HEK293 (cell line): ENCODE results near the gene PCSK1N.

ENCODE experiments used
- BCL11B ChIP-seq: fragments of 450-650 bp; formaldehyde crosslinking; IDR thresholded peaks from 2 replicates; pipeline ENCODE4 v1.5.1; 2016; ENCODE audit warnings: low read depth, missing biosample characterization, missing genetic modification characterization
- IKZF3 ChIP-seq: fragments of 450-650 bp; IDR thresholded peaks from 2 replicates; pipeline ENCODE4 v1.5.0; 2018; ENCODE audit warnings: missing biosample characterization, mild to moderate bottlenecking, missing genetic modification characterization, moderate library complexity
- KLF8 ChIP-seq: fragments of 450-650 bp; formaldehyde crosslinking; IDR thresholded peaks from 2 replicates; pipeline ENCODE4 v1.5.1; 2016; ENCODE audit warnings: missing biosample characterization, missing genetic modification characterization
- SP2 ChIP-seq: fragments of 450-650 bp; formaldehyde crosslinking; IDR thresholded peaks from 2 replicates; pipeline ENCODE4 v1.5.1; 2016; ENCODE audit warnings: missing biosample characterization, missing genetic modification characterization
- ZBTB8A ChIP-seq: fragments of 450-650 bp; formaldehyde crosslinking; IDR thresholded peaks from 2 replicates; pipeline ENCODE4 v1.5.1; 2016; ENCODE audit warnings: missing biosample characterization, missing genetic modification characterization
- ZFP37 ChIP-seq: fragments of 450-650 bp; formaldehyde crosslinking; IDR thresholded peaks from 2 replicates; pipeline ENCODE4 v1.5.1; 2016; ENCODE audit warnings: missing biosample characterization, missing genetic modification characterization
- ZFP69B ChIP-seq: fragments of 450-650 bp; formaldehyde crosslinking; IDR thresholded peaks from 2 replicates; pipeline ENCODE4 v1.5.1; 2016; ENCODE audit warnings: missing biosample characterization, missing genetic modification characterization
- ZNF112 ChIP-seq: fragments of 450-650 bp; formaldehyde crosslinking; IDR thresholded peaks from 2 replicates; pipeline ENCODE4 v1.5.0; 2017; ENCODE audit warnings: missing biosample characterization, missing genetic modification characterization
- ZNF157 ChIP-seq: fragments of 450-650 bp; formaldehyde crosslinking; IDR thresholded peaks from 2 replicates; pipeline ENCODE4 v1.5.1; 2016; ENCODE audit warnings: missing biosample characterization, missing genetic modification characterization
- ZNF16 ChIP-seq: fragments of 450-650 bp; formaldehyde crosslinking; IDR thresholded peaks from 2 replicates; pipeline ENCODE4 v1.5.1; 2016; ENCODE audit warnings: low read depth, missing biosample characterization, missing genetic modification characterization
- ZNF274 ChIP-seq, 2 experiments: fragments of 200-500 bp in 1 of 2; fragments of 450-650 bp in 1 of 2; sonication (Bioruptor generic) in 1 of 2; formaldehyde crosslinking in 1 of 2; IDR thresholded peaks; 2 replicates each; pipeline versions ENCODE4 v1.5.1 to v1.6.1; 2014 to 2016; ENCODE audit warnings: borderline replicate concordance in 1 of 2, inconsistent platforms in 1 of 2, low read length in 1 of 2, missing biosample characterization in 1 of 2, missing genetic modification characterization in 1 of 2
- ZNF394 ChIP-seq: fragments of 450-650 bp; formaldehyde crosslinking; IDR thresholded peaks from 2 replicates; pipeline ENCODE4 v1.5.1; 2016; ENCODE audit warnings: missing biosample characterization, missing genetic modification characterization, mild to moderate bottlenecking, moderate library complexity, borderline replicate concordance
- ZNF600 ChIP-seq: fragments of 450-650 bp; formaldehyde crosslinking; IDR thresholded peaks from 2 replicates; pipeline ENCODE4 v1.5.1; 2016; ENCODE audit warnings: missing biosample characterization, missing genetic modification characterization
- ZNF629 ChIP-seq: fragments of 450-650 bp; formaldehyde crosslinking; IDR thresholded peaks from 2 replicates; pipeline ENCODE4 v1.5.1; 2017; ENCODE audit warnings: missing biosample characterization, missing genetic modification characterization
- ZNF76 ChIP-seq: fragments of 450-650 bp; formaldehyde crosslinking; IDR thresholded peaks from 2 replicates; pipeline ENCODE4; 2016; ENCODE audit warnings: low read depth, missing biosample characterization, missing genetic modification characterization, borderline replicate concordance
- ZNF768 ChIP-seq: fragments of 450-650 bp; formaldehyde crosslinking; IDR thresholded peaks from 2 replicates; pipeline ENCODE4 v1.5.1; 2018; ENCODE audit warnings: missing biosample characterization, mild to moderate bottlenecking, missing genetic modification characterization
- ZSCAN23 ChIP-seq: fragments of 450-650 bp; formaldehyde crosslinking; IDR thresholded peaks from 2 replicates; pipeline ENCODE4 v1.5.1; 2016; ENCODE audit warnings: missing biosample characterization, missing genetic modification characterization
- TF ChIP-seq, protein P1 (sequence below): fragments of 450-650 bp; formaldehyde crosslinking; IDR thresholded peaks from 2 replicates; pipeline ENCODE4 v1.5.1; 2017; ENCODE audit warnings: missing biosample characterization, missing genetic modification characterization
- TF ChIP-seq, protein P2 (sequence below): fragments of 450-650 bp; formaldehyde crosslinking; IDR thresholded peaks from 2 replicates; pipeline ENCODE4 v1.5.1; 2016; ENCODE audit warnings: missing biosample characterization, missing genetic modification characterization
- TF ChIP-seq, protein P3 (sequence below): fragments of 450-650 bp; formaldehyde crosslinking; conservative IDR thresholded peaks from 2 replicates; pipeline ENCODE4 v1.5.1; 2016; ENCODE audit warnings: low read depth, missing biosample characterization, missing genetic modification characterization
- TF ChIP-seq, protein P4 (sequence below): fragments of 450-650 bp; formaldehyde crosslinking; IDR thresholded peaks from 2 replicates; pipeline ENCODE4 v1.5.1; 2016; ENCODE audit warnings: missing biosample characterization, missing genetic modification characterization
- TF ChIP-seq, protein P5 (sequence below): fragments of 450-650 bp; formaldehyde crosslinking; IDR thresholded peaks from 2 replicates; pipeline ENCODE4 v1.5.1; 2016; ENCODE audit warnings: missing biosample characterization, missing genetic modification characterization

The PCSK1N gene

DNA sequence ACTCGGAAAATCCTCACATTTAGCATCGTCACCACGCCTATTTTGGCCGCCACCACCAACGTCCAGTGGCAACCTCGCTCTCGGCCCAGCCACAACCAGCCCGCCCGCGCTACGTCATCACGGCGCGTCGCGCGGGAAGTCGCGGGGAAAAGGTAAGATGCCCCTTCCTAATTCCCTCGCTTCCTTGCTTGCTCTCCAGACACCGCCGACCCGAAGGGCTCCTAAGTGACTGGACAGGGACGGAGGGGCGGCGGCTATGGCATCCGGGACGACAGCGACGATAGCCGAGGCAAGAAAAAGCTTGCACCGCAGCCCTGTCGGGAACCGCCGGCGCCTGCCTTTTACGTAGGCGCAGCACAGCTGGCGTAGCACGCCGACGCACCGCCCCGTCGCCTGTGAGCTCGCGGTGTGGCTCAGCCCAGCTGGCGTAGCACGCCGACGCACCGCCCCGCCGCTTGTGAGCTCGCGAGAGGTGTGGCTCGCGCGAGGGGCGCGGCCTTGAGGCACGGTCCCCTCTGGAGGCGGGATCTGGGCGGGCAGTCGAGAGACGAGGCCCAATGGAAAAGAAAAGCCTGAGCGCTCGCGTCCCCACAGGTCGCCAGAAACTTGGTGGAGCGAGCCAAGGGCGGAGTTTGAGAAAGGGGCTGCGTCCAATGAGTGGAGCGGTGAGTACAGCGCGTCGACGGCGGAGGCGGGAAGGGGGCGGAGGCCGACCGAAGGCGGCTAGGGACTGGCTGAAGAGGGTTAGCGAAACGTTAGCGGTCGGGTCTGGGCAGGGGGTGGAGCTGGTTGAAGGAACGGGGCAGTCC lies 33.9 kb downstream of the PCSK1N start, which contains the start of gene HDAC6 (continued):
- TF ChIP-seq ZNF629 (tag by site-specific recombination) (peak; percentile 98), ZNF394 (peak; percentile 50), ZNF157 (tag by site-specific recombination) (no peak), IKZF3 (tag by site-specific recombination) (no peak), ZFP37 (tag by site-specific recombination) (peak; percentile 44; the same call in 1 of the 2 replicates), ZNF112 (tag by site-specific recombination) (no peak), ZFP69B (no peak; the same call in 1 of the 2 replicates), ZNF76 (tag by site-specific recombination) (peak; percentile 89), ZNF274 (IDR thresholded peaks at IDR 0.05; ENCODE audit: low read length) (no peak), ZNF274 (tag by site-specific recombination; IDR thresholded peaks at IDR 0.05; ENCODE audit: borderline replicate concordance) (no peak), ZNF600 (tag by site-specific recombination) (peak; percentile 93), BCL11B (no peak), KLF8 (tag by site-specific recombination) (peak; percentile 94), SP2 (tag by site-specific recombination) (peak; percentile 96), ZNF768 (no peak), ZNF16 (tag by site-specific recombination) (no peak), ZBTB8A (tag by site-specific recombination) (peak; percentile 56), ZSCAN23 (tag by site-specific recombination) (no peak)
- TF ChIP-seq, protein P1, sequence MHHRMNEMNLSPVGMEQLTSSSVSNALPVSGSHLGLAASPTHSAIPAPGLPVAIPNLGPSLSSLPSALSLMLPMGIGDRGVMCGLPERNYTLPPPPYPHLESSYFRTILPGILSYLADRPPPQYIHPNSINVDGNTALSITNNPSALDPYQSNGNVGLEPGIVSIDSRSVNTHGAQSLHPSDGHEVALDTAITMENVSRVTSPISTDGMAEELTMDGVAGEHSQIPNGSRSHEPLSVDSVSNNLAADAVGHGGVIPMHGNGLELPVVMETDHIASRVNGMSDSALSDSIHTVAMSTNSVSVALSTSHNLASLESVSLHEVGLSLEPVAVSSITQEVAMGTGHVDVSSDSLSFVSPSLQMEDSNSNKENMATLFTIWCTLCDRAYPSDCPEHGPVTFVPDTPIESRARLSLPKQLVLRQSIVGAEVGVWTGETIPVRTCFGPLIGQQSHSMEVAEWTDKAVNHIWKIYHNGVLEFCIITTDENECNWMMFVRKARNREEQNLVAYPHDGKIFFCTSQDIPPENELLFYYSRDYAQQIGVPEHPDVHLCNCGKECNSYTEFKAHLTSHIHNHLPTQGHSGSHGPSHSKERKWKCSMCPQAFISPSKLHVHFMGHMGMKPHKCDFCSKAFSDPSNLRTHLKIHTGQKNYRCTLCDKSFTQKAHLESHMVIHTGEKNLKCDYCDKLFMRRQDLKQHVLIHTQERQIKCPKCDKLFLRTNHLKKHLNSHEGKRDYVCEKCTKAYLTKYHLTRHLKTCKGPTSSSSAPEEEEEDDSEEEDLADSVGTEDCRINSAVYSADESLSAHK, result 0 out of 2 replicates have a peak, but pooled peaks have one; percentile 31
- TF ChIP-seq, protein P2, sequence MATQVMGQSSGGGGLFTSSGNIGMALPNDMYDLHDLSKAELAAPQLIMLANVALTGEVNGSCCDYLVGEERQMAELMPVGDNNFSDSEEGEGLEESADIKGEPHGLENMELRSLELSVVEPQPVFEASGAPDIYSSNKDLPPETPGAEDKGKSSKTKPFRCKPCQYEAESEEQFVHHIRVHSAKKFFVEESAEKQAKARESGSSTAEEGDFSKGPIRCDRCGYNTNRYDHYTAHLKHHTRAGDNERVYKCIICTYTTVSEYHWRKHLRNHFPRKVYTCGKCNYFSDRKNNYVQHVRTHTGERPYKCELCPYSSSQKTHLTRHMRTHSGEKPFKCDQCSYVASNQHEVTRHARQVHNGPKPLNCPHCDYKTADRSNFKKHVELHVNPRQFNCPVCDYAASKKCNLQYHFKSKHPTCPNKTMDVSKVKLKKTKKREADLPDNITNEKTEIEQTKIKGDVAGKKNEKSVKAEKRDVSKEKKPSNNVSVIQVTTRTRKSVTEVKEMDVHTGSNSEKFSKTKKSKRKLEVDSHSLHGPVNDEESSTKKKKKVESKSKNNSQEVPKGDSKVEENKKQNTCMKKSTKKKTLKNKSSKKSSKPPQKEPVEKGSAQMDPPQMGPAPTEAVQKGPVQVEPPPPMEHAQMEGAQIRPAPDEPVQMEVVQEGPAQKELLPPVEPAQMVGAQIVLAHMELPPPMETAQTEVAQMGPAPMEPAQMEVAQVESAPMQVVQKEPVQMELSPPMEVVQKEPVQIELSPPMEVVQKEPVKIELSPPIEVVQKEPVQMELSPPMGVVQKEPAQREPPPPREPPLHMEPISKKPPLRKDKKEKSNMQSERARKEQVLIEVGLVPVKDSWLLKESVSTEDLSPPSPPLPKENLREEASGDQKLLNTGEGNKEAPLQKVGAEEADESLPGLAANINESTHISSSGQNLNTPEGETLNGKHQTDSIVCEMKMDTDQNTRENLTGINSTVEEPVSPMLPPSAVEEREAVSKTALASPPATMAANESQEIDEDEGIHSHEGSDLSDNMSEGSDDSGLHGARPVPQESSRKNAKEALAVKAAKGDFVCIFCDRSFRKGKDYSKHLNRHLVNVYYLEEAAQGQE (tag by site-specific recombination), result no peak
- TF ChIP-seq, protein P3, sequence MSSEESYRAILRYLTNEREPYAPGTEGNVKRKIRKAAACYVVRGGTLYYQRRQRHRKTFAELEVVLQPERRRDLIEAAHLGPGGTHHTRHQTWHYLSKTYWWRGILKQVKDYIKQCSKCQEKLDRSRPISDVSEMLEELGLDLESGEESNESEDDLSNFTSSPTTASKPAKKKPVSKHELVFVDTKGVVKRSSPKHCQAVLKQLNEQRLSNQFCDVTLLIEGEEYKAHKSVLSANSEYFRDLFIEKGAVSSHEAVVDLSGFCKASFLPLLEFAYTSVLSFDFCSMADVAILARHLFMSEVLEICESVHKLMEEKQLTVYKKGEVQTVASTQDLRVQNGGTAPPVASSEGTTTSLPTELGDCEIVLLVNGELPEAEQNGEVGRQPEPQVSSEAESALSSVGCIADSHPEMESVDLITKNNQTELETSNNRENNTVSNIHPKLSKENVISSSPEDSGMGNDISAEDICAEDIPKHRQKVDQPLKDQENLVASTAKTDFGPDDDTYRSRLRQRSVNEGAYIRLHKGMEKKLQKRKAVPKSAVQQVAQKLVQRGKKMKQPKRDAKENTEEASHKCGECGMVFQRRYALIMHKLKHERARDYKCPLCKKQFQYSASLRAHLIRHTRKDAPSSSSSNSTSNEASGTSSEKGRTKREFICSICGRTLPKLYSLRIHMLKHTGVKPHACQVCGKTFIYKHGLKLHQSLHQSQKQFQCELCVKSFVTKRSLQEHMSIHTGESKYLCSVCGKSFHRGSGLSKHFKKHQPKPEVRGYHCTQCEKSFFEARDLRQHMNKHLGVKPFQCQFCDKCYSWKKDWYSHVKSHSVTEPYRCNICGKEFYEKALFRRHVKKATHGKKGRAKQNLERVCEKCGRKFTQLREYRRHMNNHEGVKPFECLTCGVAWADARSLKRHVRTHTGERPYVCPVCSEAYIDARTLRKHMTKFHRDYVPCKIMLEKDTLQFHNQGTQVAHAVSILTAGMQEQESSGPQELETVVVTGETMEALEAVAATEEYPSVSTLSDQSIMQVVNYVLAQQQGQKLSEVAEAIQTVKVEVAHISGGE (tag by site-specific recombination), result peak; percentile 38; the same call in 1 of the 2 replicates
- TF ChIP-seq, protein P4, sequence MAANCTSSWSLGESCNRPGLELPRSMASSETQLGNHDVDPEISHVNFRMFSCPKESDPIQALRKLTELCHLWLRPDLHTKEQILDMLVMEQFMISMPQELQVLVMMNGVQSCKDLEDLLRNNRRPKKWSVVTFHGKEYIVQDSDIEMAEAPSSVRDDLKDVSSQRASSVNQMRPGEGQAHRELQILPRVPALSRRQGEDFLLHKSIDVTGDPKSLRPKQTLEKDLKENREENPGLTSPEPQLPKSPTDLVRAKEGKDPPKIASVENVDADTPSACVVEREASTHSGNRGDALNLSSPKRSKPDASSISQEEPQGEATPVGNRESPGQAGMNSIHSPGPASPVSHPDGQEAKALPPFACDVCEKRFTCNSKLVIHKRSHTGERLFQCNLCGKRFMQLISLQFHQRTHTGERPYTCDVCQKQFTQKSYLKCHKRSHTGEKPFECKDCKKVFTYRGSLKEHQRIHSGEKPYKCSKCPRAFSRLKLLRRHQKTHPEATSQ, result no peak
- TF ChIP-seq, protein P5, sequence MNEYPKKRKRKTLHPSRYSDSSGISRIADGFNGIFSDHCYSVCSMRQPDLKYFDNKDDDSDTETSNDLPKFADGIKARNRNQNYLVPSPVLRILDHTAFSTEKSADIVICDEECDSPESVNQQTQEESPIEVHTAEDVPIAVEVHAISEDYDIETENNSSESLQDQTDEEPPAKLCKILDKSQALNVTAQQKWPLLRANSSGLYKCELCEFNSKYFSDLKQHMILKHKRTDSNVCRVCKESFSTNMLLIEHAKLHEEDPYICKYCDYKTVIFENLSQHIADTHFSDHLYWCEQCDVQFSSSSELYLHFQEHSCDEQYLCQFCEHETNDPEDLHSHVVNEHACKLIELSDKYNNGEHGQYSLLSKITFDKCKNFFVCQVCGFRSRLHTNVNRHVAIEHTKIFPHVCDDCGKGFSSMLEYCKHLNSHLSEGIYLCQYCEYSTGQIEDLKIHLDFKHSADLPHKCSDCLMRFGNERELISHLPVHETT (tag by site-specific recombination), result peak; percentile 45; the same call in 1 of the 2 replicates
